Osteoblast (primary cell): ENCODE results near the gene DUSP8. TPM values are rescaled to one million over a fixed set of nuclear protein-coding genes. Genes with fewer than 3 reads are reported as not detected.
A peak's percentile ranks its signal among the peaks of the same experiment; 100 is the strongest.

ENCODE experiments used
- DNase-seq: peaks from one replicate; pipeline ENCODE4 v3.0.0; 2011; ENCODE audit warnings: low spot score, mixed read lengths; ENCODE audit not compliant: insufficient read length; ENCODE audit errors: missing footprints
- H2AFZ ChIP-seq: 2 replicates; pipeline ENCODE4 v1.6.0; 2011; ENCODE audit warnings: mild to moderate bottlenecking, low read length
- H3K27ac ChIP-seq: 2 replicates; pipeline ENCODE4 v1.5.1; 2011; ENCODE audit warnings: mild to moderate bottlenecking, low read depth, low read length, moderate library complexity
- H3K27me3 ChIP-seq: 2 replicates; pipeline ENCODE4 v1.6.0; 2012; ENCODE audit warnings: mild to moderate bottlenecking, control low read depth, inconsistent platforms, low read length, moderate library complexity; ENCODE audit not compliant: insufficient read depth
- H3K36me3 ChIP-seq: 2 replicates; pipeline ENCODE4 v1.5.1; 2011; ENCODE audit warnings: mild to moderate bottlenecking, low read length, control low read depth, moderate library complexity; ENCODE audit not compliant: insufficient read depth
- H3K4me1 ChIP-seq: 2 replicates; pipeline ENCODE4 v1.5.1; 2011; ENCODE audit warnings: mild to moderate bottlenecking, low read length, control low read depth, moderate library complexity; ENCODE audit not compliant: insufficient read depth
- H3K4me2 ChIP-seq: 2 replicates; pipeline ENCODE4 v1.6.0; 2011; ENCODE audit warnings: mild to moderate bottlenecking, low read length; ENCODE audit not compliant: insufficient read depth
- H3K4me3 ChIP-seq: fragments of 200-600 bp; sonication (generic); 3 replicates; pipeline ENCODE4 v1.5.1; 2012; ENCODE audit warnings: mild to moderate bottlenecking, low read length, inconsistent platforms; ENCODE audit not compliant: insufficient read depth
- H3K79me2 ChIP-seq: 2 replicates; pipeline ENCODE4 v1.6.0; 2012; ENCODE audit warnings: mild to moderate bottlenecking, low read length, control low read depth, inconsistent platforms; ENCODE audit not compliant: insufficient read depth
- H3K9me3 ChIP-seq: 2 replicates; pipeline ENCODE4 v1.5.1; 2011; ENCODE audit warnings: low read depth, low read length, control low read depth
- H4K20me1 ChIP-seq: 2 replicates; pipeline ENCODE4 v1.6.0; 2012; ENCODE audit warnings: mild to moderate bottlenecking, low read length, control low read depth; ENCODE audit not compliant: insufficient read depth
- total RNA-seq: library from RNA; depleted of rRNA; stranded (reverse); fragments of >200 nt; gene quantifications from 2 replicates; pipeline ENCODE4 v1.2.3, GENCODE V29; 2012
- TF ChIP-seq, protein P1 (sequence below): IDR thresholded peaks from 2 replicates; pipeline ENCODE4 v1.5.1; 2011; ENCODE audit warnings: mild to moderate bottlenecking, low read depth, low read length, moderate library complexity; ENCODE audit errors: extremely low read depth

Gene DUSP8
- total RNA-seq, 1 donor: under 0.01 TPM

DNA sequence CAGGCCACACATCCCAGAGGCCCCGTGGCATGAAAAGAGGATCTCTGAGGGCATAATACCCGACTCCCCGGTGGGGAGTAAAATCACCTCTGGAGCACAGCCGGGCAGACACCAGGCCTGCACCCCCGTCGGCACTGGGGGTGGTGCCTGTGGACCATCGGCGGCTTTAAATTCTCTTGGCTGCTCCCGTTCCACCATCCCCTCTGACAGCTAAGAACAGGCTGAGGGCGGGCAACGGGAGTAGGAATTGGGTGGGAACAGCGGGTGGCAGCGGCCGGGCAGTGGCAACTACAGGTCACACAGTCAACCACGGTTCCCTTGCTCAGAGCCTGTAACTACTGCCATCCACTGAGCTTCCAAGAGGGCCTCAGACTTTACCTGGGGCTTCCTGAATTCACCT is 45.3 kb downstream of the DUSP8 start:
- H3K36me3 ChIP-seq: no peaks in the 10 kb centered on the region
- H3K27me3 ChIP-seq: no peaks in the 10 kb centered on the region
- H3K27ac ChIP-seq: no peak overlapping the region
- peaks cover 79% of the 10 kb centered on the region for H3K79me2 ChIP-seq
- H2AFZ ChIP-seq: no peak overlapping the region
- TF ChIP-seq, protein P1, sequence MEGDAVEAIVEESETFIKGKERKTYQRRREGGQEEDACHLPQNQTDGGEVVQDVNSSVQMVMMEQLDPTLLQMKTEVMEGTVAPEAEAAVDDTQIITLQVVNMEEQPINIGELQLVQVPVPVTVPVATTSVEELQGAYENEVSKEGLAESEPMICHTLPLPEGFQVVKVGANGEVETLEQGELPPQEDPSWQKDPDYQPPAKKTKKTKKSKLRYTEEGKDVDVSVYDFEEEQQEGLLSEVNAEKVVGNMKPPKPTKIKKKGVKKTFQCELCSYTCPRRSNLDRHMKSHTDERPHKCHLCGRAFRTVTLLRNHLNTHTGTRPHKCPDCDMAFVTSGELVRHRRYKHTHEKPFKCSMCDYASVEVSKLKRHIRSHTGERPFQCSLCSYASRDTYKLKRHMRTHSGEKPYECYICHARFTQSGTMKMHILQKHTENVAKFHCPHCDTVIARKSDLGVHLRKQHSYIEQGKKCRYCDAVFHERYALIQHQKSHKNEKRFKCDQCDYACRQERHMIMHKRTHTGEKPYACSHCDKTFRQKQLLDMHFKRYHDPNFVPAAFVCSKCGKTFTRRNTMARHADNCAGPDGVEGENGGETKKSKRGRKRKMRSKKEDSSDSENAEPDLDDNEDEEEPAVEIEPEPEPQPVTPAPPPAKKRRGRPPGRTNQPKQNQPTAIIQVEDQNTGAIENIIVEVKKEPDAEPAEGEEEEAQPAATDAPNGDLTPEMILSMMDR: no peak
- no peak for DNase-seq
- H3K4me2 ChIP-seq: no peak overlapping the region
- H3K4me3 ChIP-seq: no peak overlapping the region
- H4K20me1 ChIP-seq: peaks cover 78% of the 10 kb centered on the region
- no peaks in the 10 kb centered on the region for H3K9me3 ChIP-seq
- H3K4me1 ChIP-seq: no peaks in the 10 kb centered on the region

- TF ChIP-seq, protein P1: no peak
Measured at GRCh38 chr11:1523779-1524178, 48.3 kb downstream of the DUSP8 start.

GRCh38 chr11:1523077-1523476 is 49.0 kb downstream of the DUSP8 start:
- no peak for DNase-seq
- TF ChIP-seq, protein P1: no peak
- Histone ChIP-seq H3K36me3 (no peaks in the 10 kb centered on the region), H3K9me3 (no peaks in the 10 kb centered on the region), H3K4me1 (no peaks in the 10 kb centered on the region), H2AFZ (no peak overlapping the region), H3K27me3 (no peaks in the 10 kb centered on the region), H3K4me3 (no peak overlapping the region), H3K79me2 (peaks cover 68% of the 10 kb centered on the region), H3K4me2 (no peak overlapping the region), H4K20me1 (peaks cover 67% of the 10 kb centered on the region), H3K27ac (no peak overlapping the region)

More at GRCh38 chr11:1523779-1524178, 48.3 kb downstream of the DUSP8 start:
- Histone ChIP-seq H3K4me2 (no peak overlapping the region), H3K4me3 (no peak overlapping the region), H3K9me3 (no peaks in the 10 kb centered on the region), H3K4me1 (no peaks in the 10 kb centered on the region), H3K79me2 (peaks cover 69% of the 10 kb centered on the region), H4K20me1 (peaks cover 68% of the 10 kb centered on the region), H3K27ac (no peak overlapping the region), H3K36me3 (no peaks in the 10 kb centered on the region), H2AFZ (no peak overlapping the region), H3K27me3 (no peaks in the 10 kb centered on the region)
- peak; percentile 77 for DNase-seq

DNA sequence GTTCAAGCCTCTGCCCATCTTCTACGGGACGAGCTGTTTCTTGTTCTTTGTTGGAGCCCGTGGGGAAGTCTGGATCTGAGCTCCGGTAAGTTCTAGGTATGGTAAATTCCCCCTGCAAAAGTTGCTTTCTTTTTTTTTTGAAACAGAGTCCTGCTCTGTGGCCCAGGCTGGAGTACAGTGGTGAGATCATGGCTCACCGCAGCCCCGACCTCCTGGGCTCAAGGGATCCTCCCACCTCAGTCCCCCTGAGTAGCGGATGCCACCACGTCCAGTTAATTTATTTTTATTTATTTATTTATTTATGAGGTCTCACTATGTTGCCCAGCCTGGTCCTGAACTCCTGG is 50.0 kb downstream of the DUSP8 start:
- no peak overlapping the region for H3K4me2 ChIP-seq
- DNase-seq: no peak
- TF ChIP-seq, protein P1: no peak
- no peaks in the 10 kb centered on the region for H3K9me3 ChIP-seq
- H3K4me3 ChIP-seq: no peak overlapping the region
- H3K79me2 ChIP-seq: peaks cover 73% of the 10 kb centered on the region
- no peaks in the 10 kb centered on the region for H3K36me3 ChIP-seq
- no peaks in the 10 kb centered on the region for H3K4me1 ChIP-seq
- no peak overlapping the region for H3K27ac ChIP-seq
- peaks cover 72% of the 10 kb centered on the region for H4K20me1 ChIP-seq
- H2AFZ ChIP-seq: no peak overlapping the region
- H3K27me3 ChIP-seq: no peaks in the 10 kb centered on the region
